GM13977 (cell line): ENCODE results near the gene CHST14.
A peak's percentile ranks its signal among the peaks of the same experiment; 100 is the strongest.

Source experiments
- DNase-seq: peaks from one replicate; pipeline ENCODE4 v3.0.0; 2012; ENCODE audit warnings: low spot score
- in situ Hi-C: fragments of 300-500 bp; cut with MboI; formaldehyde crosslinking; loops from one replicate; pipeline ENCODE4 v1.12.0; 2022; ENCODE audit warnings: low sequenced_read_pairs, low pct_unique_long_range_greater_than_20kb, mixed read lengths, inconsistent platforms; ENCODE audit not compliant: unreplicated experiment
- TF ChIP-seq, protein P1 (sequence below): IDR thresholded peaks from 2 replicates; pipeline ENCODE4 v1.5.1; 2012; ENCODE audit warnings: mild to moderate bottlenecking, control low read depth; ENCODE audit not compliant: insufficient read depth; ENCODE audit errors: extremely low read depth, missing control alignments

CHST14 gene

DNA sequence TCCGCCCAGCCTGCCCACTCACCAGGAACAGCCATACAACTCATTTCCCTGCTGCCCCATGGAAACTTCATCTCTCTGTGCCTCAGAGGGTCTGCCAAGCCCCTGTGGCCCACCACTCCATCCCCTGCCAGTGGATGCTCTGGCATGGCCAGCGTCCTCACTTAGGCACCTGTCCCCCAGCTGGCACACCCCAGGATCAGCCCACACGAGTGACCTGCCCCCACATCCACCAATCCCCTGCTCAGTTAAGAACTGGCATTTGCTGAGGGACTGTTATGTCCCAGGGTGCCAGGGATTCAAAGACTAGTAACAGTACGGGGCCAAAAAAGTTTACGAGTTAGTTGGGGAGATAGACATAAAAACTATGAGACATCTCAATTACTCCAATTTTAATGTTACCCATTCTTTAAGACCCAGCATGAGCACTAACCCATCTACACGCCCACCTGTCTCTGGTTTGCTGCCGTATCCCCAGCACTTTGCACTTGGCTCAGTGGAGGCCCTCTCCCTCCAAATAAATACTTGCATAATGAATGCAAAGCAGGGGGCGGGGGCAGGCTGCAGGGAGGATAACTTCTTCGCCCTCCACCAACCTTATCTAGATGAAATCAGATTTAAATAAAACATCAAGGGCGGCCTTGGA lies 41.6 kb upstream of the CHST14 start:
- in situ Hi-C loops = no loop called here
- DNase-seq = no peak
- TF ChIP-seq, protein P1, sequence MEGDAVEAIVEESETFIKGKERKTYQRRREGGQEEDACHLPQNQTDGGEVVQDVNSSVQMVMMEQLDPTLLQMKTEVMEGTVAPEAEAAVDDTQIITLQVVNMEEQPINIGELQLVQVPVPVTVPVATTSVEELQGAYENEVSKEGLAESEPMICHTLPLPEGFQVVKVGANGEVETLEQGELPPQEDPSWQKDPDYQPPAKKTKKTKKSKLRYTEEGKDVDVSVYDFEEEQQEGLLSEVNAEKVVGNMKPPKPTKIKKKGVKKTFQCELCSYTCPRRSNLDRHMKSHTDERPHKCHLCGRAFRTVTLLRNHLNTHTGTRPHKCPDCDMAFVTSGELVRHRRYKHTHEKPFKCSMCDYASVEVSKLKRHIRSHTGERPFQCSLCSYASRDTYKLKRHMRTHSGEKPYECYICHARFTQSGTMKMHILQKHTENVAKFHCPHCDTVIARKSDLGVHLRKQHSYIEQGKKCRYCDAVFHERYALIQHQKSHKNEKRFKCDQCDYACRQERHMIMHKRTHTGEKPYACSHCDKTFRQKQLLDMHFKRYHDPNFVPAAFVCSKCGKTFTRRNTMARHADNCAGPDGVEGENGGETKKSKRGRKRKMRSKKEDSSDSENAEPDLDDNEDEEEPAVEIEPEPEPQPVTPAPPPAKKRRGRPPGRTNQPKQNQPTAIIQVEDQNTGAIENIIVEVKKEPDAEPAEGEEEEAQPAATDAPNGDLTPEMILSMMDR = no peak

DNA sequence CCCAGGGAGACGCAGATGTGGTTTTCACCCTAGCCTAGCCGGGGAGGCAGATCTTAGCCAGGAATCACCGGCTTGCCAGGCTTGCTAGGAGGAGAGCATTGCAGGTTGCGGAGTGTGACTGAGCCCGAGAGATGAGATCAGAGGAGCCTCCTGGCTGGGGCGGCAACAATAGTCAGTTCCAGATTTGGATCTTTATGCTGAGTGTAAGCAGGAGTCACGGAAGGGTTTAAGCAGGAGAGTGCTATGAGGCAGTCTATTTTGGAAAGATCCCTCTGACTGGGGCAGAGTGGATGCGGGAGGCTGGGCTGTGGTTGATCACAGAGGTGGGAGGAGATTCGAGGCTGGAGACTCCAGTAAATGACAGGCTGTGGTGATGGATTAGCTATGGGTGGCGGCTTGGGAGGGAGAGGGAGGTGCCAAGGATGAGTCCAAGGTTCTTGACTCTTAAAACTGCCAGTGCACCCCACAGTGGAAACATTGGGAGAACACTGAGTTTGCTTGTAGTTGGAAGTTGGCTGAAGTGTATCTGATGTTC lies 40.4 kb upstream of the CHST14 start:
- DNase-seq = no peak
- in situ Hi-C loops = no loop called here
- TF ChIP-seq, protein P1 = no peak

DNA sequence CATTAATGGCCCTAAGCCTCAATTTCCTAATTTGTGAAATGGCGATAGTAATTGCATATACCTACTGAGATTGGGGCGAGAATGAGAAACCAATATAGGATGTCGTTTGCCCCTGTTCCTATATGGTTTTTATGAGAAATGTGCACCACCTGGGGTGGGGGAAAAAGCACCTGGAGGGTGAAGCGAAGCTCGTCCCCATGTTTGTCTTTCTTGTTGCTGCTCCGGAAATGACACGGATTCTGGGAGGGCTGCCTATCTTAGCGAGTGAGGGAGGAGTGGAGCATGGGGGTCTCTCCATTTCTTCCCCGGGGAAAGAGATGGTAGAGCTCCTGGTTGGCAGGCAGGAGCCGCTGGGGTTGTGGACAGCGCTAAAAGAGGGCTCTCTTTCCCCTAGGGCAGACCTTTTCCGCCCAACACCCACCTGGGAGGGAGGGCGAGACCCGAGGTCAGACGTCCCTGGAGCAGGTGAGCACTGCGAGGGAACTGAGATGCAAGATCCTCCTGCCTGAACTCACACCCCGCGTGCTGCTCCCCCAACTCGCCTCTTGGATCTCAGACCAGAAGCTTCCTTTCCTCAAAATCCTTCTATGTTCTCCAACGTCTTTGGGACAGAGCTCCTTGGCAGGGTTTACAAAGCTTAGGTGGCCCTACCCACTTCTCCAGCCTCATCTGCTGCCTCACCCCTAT lies 35.6 kb upstream of the CHST14 start:
- TF ChIP-seq, protein P1 = no peak
- in situ Hi-C loops = no loop called here
- DNase-seq = no peak

DNA sequence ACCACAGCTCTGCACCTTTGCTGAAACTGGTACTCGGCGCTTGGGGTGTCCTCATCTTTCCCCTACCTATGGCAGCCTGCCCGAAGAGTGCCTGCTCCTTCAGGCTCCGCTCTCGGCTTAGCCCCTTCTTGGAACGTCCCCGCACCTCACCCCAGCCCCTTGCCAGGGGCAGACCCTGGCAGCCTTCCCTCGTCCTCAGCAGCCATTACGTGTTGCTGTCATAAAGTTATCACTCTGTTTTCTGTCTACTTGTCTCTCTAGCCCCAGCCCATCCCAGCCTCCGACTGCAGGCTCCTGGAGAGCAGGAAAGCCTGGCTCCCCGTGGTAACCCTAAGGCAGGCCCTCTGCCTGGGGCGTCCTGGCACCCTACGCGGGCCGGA lies 35.1 kb upstream of the CHST14 start:
- DNase-seq = no peak

DNA sequence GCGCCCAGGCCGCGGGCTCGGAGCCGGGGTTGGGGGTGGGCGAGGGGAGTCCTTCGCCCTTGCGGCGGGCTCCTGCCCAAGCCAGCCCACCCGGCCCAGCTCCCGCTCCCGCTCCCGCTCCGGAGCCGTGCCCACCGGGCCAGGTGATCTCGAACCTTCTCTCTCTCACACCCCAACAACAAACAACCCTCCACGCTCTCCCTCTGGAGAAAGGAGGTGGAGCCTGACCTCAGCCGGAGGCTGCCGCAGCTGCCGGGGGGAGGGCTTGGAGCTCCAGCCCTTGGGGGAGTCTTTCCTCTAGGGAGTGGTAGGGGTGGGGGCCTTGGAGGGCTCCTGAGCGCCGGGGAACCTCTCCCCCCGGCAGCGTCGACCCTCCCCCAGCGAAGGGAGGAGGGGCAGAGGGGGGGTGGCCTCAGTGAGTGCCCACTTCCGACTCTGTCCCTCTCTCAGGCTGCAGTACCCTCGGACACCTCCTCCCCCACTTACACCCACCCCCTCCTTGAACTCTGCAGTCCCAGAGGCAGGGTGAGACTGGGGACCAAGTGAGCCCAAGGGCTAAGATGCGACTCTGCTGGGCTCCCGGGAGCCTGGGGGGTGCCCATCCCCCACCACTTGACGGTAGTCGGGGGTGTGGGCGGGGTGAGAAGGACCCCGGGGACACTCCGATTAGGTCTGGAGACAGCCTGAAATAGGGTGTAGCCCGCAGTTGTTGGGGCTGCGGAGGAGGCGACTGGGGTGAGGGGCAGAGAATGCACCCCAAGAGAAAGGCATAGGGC lies 34.5 kb upstream of the CHST14 start:
- TF ChIP-seq, protein P1 = no peak
- in situ Hi-C loops = no loop called here
- peak; percentile 43 for DNase-seq

More for the DNA sequence above, 35.1 kb upstream of the CHST14 start:
- in situ Hi-C loops = no loop called here
- TF ChIP-seq, protein P1 = no peak

DNA sequence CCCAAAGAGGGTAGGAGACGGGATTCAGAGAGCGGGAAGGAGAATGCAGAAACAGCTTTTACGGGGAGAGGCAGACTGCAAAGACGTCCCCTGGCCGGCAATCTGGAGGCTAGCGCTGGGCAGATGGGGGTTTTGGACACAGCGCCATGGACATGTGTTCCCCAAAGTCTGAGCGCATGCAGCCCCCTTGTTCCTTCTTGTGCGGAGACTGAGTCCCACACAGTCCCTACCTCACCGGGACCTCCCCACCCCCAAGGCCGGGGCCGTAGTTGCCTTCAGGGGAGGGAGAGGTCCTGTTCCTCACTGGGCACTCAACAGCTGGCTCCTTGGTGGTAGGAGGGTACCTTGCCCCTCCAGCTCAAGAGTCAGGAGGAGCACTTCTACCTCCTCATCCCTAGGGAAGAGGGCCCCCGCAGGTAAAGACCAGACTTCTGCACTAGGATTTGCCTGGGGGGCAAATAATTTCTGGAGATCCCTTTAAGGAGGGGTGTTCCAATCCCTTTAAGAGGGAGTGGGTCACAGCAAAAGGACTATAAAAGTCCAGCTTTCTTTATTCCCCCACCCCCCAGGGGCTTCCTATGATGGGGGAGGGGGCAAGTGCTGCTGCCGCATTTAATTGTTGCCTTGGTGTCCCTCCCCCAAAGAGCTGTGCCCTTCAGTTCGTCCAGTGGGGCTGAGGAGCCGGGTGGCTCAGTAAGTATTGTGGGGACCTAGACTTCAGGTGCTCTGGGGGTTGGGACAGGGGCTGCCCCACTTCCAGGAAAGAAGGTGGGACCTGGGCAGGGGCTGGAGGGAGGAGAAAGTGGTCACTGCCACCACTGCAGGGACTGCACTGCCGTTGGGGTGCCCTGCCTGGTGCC lies 33.7 kb upstream of the CHST14 start:
- no peak for DNase-seq
- TF ChIP-seq, protein P1 = no peak
- in situ Hi-C loops = no loop called here
